Measurements from ENCODE around the gene GASK1A.
"Not testable (repeated sequence)": the region's sequence is repeated elsewhere in the genome, so short reads cannot be mapped to it uniquely, and the experiment has no call there.

GASK1A gene

GRCh38 chr3:43031485-43031884, 52.4 kb downstream of the GASK1A start:
- DNase-seq (ENCODE audit: low read depth in 2 of 2): no peak

DNA sequence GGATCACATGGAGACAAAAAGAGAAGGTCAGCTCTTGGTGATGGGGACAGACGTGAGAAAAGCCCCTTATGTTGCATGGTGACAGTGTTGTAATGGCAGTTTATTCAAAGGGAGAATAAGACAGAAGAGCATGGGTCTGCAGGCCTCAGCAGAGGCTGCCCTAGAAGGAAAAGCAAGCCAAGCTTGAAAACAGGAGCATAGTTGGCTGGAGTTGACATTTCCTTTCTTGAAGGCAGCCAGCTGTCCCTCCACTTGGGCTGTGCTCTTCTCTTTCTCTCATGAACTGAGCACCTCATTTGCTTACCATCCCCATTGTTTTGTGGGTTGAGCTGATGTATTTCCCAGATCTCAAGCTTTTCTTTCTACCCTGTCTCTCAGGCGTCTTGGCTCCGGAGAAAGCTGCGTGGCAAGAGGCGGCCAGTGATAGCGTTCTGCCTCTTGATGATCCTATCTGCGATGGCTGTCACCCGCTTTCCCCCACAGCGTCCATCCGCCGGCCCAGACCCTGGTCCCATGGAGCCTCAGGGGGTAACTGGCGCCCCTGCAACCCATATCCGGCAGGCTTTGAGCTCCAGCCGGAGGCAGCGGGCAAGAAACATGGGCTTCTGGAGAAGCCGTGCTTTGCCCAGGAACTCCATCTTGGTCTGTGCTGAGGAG, 52.9 kb downstream of the GASK1A start:
- no peak for DNase-seq (ENCODE audit: low read depth in 2 of 2)

GRCh38 chr3:43032646-43033628, 53.8 kb downstream of the GASK1A start:
- DNase-seq (ENCODE audit: low read depth in 2 of 2): no peak

DNA sequence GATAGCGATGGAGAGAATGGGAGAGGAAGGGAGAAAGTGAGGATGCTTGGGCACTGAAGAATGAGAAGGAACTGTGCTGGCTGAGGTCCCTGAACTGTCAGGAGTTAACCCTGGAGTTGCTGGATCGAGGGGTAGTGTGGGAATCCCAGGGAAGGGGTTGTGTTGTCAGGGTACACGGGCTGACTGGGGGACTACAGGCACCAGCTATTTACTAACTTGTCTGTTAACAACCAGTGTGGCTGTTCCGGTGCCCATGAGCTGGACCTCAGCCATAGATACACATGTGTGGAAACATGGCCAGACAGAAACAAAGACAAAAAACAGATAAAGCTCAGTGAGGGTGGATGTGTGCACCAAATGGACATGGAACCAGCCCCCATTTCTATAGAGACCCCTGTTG, 55.1 kb downstream of the GASK1A start:
- DNase-seq (ENCODE audit: low read depth in 2 of 2): no peak

DNA sequence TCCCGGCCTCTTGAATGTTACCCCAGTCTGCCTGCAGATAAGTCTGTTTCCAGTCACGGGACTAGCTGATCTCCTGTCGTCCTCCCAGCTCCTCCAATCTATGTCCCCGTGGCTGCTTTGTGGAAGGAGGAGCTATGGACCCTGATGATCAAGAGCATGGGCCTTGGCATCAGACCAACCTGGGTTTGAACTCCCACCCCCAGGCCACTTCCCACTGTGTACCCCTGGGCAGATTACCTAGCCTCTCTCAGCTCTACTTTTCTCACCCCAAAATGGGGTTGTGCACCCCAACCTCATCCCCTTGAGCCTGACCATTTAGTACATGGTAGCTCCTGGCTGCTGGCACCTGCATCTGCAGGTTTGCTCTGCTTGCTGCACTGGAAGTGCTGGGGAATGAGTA, 55.8 kb downstream of the GASK1A start:
- DNase-seq (ENCODE audit: low read depth in 2 of 2): no peak

GRCh38 chr3:43035801-43036365, 56.8 kb downstream of the GASK1A start:
- no peak for DNase-seq (ENCODE audit: low read depth in 2 of 2)

DNA sequence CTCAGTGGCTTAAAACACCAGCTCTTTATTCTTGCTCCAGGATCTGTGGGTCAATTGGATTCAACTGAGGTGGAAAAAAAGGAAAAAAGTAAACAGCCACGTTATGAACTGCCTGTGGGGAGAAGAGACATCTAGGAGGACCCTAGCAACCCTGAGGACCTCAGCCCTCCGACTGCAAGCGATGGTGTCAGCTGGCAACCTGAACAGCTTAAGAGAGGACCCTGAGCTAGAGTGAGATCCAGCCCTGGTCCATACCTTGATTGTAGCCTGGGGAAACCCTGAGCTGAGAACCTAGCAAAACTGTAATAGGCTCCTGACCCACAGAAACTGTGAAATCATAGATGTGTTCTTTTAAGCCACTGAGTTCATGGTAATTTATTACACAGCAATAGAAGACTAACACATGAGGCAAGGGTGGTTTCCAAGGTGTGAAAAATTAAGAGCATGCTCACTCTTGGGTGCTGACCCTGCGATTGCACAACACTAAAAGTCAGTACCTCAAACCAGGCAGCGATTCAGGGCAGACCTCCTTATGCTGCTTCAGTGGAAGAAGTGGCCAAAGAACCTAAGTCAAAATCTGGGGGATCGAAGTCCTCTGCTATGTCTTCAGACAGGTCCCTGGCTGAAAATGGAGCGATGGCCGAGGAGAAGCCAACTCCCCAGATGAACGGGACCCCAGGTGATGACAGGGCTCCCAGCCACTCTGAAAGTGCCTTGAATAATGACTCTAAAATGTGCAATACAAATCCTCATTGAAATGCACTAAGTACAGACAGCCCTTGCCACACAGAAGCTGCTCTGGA, 57.7 kb downstream of the GASK1A start:
- no peak for DNase-seq (ENCODE audit: low read depth in 2 of 2)

- no peak for DNase-seq (ENCODE audit: low read depth in 2 of 2)
Measured at GRCh38 chr3:43038010-43038409, 58.9 kb downstream of the GASK1A start.

DNA sequence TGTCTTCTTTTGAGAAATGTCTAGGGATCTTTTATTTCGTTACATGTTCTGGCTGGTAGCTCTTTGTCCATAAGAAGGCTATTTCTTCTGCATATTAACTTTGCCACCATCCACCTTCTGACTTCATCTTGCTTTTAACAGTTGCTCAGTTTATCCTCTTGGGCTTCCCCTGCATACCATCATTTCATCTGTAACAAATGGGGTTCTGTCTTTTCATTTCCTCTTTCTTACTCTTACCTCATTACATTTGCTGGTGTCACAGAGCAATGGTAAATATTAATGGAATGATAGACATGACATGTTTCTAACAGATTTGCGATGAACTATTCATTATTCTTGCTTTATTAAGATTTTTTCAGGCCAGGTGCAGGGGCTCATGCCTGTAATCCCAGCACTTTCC, 62.4 kb downstream of the GASK1A start:
- DNase-seq (ENCODE audit: low read depth in 2 of 2): no peak

GRCh38 chr3:43043071-43043766, 64.1 kb downstream of the GASK1A start:
- no peak for DNase-seq (ENCODE audit: low read depth in 2 of 2)

DNA sequence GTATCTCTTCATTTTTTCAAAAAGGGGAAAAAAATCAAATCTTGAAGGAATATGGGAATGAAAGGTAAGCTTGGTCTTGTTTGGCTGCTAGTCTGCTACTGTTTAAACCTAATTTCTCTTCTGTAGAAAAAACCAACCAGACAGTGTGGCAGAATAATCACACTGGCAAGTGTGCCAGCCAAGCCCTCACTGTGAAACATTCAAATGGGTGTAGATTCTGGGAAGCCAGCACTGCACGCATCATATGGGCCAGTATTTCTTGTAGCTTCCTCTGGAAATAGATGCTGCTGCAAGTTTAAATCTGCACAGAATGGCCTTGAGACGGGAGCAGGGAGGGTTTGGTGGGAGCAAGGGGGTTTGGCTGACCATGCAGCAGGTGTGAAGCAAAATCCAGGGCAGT, 64.7 kb downstream of the GASK1A start:
- DNase-seq (ENCODE audit: low read depth in 2 of 2): no peak

GRCh38 chr3:43045079-43045478, 66.0 kb downstream of the GASK1A start:
- DNase-seq (ENCODE audit: low read depth in 2 of 2): not testable (repeated sequence)

GRCh38 chr3:43046583-43046982, 67.5 kb downstream of the GASK1A start:
- DNase-seq (ENCODE audit: low read depth in 2 of 2): no peak

GRCh38 chr3:43048470-43048869, 69.4 kb downstream of the GASK1A start:
- no peak for DNase-seq (ENCODE audit: low read depth in 2 of 2)

DNA sequence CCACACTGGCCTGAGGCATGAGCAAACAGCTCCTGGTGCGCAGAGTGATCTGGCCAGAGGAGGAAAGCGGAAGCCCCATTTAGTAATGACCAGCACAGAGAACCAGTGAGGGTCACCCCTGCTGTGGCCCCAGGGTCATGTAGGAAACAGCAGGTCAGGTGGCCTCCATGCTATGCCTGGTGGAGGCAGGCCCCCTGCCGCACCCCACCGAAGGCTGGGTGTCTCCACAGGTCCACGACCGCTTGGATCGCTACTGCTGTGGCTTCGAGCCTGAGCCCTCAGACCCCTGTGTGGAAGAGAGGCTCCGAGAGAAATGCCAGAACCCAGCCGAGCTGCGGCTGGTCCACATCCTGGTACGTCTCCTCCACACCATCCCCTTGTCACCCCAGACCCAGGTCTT, 74.2 kb downstream of the GASK1A start:
- no peak for DNase-seq (ENCODE audit: low read depth in 2 of 2)

DNA sequence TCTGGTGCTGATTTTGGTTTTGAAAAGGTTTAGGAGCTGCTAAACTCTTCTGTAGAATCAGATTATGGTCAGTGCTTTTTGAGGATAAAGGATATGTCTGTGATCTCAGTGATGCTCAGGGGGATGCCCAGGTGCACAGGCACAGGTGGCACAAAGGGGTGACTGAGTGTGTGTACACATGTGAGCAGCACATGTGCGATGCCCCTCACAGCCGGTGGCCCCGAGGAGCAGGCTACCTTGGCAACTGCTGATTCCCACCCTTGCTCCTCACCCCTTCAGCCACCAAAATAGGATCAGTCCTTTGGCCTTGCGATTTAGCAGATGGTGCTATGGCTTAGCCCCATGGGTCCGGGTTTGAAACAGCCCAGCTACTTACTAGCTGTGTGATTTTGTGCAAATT, 75.6 kb downstream of the GASK1A start:
- DNase-seq (ENCODE audit: low read depth in 2 of 2): no peak

- DNase-seq (ENCODE audit: low read depth in 2 of 2): no peak
Measured at GRCh38 chr3:43055393-43055792, 76.3 kb downstream of the GASK1A start.

- no peak for DNase-seq (ENCODE audit: low read depth in 2 of 2)
Measured at GRCh38 chr3:43055806-43056770, 77.0 kb downstream of the GASK1A start.

- DNase-seq (ENCODE audit: low read depth in 2 of 2): no peak
Measured at GRCh38 chr3:43059456-43059855, 80.3 kb downstream of the GASK1A start.
